GM18520 (cell line): Measurements from ENCODE around the gene SPEM3.

Experiments used
- ATAC-seq: cut with Tn5 transposase; IDR thresholded peaks from one replicate; pipeline ENCODE4 v1.9.1; 2021; ENCODE audit not compliant: unreplicated experiment

SPEM3 gene

DNA sequence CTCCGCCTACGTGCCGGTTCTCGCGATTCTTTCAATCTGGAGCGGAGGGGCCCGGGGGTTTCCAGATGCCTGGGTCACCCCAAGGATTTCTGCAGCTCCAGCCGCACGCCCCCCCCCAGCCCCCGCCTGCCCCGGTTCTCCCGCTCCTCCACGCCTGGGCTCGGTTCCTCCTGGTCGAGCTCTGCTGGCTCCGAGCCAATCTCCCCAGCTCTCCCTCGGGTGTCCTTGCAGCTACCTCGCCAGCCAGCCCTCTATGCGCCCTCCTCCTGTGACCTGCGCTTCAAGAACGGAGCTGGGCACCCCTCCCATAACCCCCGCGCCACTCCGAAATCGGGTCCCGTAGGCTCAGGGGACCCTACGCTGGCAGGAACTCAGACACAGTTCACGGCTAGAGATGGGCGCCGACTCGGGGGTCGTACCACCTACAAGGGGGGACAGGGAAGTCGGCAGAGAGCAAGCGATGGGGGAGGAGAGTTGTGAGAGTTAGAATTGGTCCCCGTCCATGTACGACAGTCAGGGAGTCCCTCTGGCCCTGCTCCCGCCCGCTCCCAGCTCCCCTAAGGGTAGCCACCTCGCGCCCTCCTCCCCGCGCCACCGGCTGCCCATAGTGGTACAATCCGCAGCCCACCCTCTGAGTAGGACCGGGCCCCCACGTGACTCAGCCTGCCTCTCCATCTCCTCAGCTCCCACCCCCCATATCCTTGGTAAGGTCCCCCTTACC, 11.6 kb downstream of the SPEM3 start:
- ATAC-seq = no peak

DNA sequence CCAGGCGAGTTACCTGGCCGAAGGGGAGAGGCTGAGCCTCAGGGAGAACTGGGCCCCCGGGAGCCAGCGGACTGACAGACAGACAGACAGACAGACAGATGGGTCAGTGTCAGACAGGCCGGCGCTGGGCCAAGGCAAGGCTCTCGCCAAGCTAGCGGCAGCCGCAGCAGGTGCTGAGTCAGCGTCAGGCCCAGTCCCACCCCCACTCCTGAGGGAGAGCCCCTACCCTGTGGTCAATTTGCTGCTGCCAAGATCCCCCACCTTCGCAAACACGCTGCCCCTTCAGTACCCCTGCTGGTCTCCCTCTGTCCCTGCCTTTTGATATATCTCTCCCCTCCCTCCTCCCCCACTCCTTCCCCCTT, 12.2 kb downstream of the SPEM3 start:
- no peak for ATAC-seq

DNA sequence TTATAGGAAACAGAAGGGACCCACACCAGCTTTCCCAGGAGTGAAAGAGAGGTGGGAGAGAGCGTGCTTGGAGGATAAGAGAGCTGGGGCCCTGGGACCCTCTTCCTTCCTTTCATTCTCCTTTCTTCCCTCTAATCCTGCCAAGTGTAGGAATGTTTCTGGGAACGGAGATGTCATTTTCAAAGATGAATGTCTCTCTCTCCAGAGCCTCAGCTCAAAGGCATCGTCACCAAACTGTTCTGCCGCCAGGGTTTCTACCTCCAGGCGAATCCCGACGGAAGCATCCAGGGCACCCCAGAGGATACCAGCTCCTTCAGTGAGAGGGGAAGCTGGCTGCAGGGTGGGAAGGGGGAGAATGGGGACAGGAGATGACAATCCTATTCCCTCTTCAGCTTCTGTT, 12.6 kb downstream of the SPEM3 start:
- no peak for ATAC-seq

DNA sequence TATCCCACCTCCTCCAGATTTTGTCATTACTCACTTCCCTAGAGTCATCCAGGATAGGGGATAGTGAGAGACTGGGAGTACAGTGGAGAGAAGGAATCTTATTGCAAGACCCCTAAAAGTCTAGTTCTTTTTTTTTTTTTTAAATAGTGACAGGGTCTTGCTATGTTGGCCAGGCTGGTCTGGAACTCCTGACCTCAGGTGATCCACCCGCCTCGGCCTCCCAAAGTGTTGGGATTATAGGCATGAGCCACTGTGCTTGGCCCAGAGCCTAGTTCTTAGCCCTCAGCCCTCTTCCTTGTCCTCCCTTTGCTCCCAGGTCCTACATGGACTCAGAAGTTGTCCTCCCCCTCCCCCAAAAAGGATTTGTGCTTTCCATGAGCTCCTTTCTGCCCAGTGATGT, 13.5 kb downstream of the SPEM3 start:
- ATAC-seq = no peak

DNA sequence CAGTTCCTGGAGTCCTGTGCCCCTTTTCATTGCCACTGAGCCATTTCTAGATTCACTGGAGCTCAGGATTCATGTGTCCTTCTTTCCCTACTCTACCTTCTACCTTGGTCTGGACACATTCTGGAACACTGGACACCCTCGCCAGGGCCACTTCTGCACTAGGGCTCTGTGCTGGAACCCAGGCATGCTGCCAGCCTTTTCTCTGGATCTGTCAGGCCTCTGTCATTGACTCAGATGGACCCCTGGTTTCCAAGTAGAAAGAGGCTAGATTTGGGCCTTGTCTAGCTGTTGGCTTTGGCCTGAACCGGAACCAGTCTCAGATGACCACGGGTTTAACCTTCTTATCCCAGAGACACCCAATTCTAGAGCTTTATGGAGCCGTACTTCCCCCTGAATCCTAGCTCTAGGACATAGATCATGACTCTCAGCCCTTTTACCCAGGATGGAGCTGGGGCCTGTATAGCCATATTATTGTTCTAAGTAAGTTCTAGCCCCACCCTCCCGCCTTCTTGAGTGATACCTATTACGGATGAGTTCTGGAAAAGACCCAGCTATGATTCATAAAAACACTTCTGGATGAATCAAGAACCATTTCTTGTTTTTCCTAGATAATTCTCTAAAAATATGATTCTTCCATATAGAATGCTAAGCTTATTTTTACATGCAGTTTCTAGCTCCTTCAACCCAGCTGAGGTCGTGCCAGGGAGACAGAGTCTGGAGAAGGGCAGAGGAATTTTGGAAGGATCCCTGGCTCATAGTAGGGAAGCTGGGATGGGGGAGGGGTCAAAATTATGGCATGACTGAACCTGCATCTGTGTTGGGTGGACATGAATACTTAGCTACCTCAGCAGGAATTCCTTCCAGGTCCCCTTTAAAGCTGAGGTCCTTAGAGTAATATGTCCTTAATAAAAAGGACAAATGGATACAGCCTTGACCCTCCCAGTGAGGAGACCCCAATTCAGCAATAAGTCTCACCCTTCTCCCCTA, 15.1 kb downstream of the SPEM3 start:
- ATAC-seq = no peak

DNA sequence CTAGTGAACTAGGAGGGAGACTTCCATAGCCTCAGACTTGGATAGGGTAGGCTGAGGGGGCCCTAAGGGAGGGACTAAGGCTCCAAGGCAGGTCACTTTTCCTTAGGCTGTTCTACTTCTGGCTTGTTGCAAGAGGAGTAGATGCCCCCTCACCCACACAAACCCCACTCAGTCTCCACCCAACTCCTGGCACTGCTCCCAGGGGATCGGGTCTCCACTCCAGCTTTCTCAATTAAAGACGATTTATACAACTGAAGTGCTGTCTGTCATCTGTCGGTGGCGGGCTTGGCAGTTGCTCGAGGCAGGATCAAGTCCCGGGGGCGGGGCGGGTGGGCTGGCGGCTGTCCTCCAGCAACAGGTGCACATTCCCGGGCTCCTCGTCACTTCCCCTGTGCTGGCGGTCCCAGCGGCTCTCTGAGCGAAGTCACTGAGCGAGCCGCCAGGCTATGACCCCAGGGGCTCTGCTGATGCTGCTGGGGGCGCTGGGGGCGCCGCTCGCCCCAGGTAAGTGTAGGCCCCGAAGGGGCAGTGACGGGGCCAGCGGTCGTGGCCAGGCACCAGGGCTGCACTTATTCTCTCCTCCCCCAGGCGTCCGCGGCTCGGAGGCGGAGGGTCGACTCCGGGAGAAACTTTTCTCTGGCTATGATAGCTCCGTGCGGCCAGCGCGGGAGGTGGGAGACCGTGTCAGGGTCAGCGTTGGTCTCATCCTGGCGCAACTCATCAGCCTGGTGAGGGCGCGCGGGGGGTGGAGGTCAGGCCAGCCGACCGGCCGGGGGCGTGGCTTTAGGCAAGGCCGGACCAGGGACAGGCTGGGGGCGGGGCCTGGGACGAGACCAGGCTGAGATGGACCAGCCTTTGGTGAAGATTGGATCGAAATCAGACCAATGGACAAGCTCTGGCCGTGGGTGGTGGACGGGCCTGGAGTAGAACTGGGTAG, 16.3 kb downstream of the SPEM3 start, which contains the start of gene CHRNB1:
Gene CHRNB1 (plus strand): TSS at position 380 of the 937 bp plus-strand sequence. CDS start 67 bp downstream, at position 447.
- ATAC-seq = no peak

DNA sequence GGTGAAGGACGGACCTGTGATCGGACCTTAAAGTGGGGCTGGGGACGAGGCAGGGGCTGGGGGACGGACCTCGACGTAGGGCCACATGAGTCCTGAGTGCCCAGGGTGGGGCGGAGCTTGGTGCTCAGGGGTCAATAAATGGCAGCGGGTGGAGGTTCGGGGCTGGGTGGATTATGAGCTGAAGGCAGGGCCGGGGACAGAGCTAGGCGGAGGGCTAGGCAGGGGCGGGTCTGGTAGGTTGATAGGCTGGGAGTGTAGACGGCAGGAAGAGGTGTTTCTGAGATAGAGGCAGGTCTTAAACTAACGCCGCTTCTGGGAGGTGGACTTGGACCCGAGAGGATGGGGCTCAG, 16.9 kb downstream of the SPEM3 start:
- no peak for ATAC-seq

DNA sequence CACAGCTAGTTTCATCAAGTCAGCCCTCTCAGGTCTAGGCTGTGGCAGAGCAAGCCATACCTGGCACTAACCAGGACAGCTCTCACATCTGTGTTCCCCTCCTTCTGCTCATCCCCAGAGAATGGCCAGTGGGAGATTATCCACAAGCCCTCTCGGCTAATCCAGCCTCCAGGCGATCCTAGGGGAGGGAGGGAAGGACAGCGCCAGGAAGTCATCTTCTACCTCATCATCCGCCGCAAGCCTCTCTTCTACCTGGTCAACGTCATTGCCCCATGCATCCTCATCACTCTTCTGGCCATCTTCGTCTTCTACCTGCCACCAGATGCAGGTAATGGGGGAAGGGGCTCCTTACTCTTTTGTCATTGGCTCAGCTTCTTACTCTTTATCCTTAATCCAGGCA, 19.8 kb downstream of the SPEM3 start:
- ATAC-seq = no peak

DNA sequence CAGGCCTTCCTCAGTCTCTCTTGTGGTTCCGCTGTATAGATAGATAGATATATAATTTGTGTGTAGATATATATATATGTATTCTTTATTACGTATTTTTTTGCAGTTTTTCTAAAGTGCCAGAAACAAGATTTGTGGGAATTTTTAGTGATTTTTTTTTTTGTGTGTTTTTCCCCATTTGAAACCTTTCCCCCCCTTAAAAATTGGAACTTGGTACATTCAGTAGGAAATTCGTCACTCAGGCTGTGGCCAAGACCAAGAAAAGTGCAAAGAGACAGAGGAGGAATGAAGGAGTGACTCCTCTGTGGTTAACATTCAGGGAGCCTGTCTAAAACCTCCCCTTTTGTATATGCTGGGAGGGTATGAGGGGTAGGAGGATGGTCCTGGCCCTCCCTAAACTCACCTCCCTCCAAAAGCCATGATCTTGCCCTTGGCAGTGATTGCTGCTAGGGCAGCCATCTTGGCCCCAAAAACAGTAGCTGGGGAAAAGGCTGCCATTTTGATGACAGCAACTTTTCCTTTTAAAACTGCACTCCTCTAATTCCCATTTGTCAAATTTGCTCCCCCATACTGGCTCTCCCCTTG, 31.4 kb downstream of the SPEM3 start:
- no peak for ATAC-seq

DNA sequence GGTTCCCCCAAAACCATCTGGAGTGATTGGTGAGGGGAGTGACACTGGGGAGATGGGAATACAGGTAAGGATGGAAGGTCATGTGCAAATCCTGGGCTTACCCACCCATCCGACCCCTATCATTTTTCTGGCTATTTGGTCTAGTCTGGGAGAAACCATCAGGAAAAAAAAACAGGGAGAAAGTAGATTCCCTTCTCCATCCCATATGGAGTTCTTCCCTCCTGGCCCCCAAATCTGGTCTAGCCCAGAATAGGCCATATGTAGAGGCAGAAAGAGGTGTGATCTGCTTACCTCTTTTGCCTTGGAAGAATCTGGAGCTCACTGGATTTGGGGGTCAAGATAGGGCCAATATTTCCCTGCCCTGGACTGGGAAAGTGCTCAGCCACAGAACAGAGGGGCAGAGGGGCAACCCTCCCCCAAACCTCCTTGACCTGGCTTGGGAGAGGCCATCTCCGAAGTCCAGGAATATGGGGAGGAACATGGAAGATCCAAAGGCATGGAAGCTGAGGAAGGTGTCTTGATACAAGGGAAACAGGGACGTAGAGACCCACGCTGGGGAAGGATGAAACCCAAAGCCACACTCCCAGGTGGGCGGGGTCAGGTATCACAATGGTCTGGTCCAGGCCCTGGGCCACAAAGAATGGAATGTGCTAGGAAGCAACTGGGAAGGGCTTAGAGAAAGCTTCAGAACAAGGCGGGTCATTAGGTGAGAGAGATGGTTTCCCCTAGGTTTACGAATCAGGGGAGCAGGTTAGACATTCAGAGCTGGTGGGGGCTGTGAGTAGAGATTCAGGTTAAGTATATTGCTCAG, 32.4 kb downstream of the SPEM3 start:
- no peak for ATAC-seq

DNA sequence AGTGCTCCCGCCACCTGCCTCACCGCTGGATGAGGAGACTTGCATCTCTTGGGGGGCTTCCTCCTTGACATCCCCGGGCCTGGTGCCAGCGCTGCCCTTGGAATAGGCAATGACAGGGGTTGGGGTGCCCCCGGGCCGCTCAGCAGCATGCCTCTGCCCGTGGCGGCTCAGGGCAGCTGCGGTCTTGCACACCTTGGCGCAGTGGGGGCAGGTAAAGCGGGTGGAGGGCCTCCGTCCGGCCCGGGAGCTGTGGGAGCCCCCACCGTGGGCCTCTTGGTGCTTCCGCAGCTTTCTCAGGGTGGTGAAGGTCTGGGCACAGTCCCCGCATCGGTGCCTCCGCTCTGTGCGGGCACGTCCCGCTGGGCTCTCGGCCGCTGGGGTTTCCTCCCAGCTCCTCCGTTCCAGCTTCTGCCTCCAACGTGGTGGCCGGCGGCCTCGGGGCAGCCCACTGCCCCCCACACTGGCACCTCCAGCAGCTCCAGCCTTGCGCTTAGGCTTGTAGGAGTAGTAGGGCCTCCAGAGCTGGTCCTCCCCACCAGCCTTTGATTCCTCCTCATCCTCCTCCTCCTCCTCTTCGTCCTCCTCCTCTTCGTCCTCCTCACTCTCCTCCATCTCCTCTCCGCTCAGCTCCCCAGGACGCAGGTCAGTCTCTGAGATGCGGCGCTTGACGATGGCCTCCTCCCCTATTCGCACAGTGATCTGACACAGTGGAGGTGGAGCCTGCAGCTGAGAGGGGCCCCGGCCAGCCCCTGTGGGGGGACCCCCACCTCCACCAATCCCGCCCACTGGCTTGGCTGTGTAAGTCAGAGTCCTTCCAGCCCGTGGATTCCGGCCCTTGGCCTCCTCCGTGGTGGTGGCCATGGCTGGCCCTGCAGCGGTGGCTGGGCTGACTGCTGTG, 34.1 kb downstream of the SPEM3 start:
- ATAC-seq = no peak

DNA sequence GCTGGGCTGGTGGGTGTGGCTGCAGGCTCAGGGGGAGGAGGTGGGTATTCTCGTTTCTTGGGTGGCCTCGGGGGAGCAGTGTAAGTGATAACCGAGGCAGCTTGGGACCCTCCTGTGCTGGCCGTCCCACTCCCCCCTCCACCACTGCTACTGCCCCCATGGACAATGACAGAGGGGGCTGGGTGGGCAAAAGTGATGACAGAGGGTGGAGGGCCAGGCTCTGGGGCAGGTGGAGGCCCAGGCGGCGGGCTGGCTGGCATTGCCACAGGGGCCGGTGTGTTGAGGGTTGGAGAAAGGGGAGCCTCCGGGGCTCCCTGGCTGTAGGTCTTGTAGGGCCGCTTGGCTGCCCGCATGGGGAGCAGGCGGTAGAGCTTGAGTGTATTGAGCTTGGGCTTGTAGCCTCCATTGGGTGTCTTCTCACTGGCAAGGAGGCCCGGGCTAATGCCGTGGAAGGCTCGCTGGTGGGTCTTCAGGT, 34.8 kb downstream of the SPEM3 start:
- ATAC-seq = no peak

DNA sequence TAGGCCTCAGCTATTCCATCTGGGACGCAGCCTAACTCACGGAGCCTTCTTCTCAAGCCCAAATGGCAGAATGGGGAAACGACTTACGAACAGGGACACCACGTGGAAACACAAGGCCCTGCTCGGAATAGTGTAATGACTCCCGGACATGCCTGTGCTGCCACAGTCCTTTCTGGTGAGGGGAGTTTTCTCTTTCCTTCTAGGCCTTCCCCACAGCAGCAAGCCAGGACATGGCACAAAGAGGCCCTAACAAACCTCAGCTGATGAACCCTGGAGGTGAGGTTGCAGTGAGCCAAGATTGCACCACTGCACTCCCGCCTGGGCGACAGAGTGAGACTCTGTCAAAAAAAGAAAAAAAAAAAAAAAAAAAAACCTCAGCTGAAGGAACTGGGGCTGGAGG, 35.4 kb downstream of the SPEM3 start:
- ATAC-seq = no peak

DNA sequence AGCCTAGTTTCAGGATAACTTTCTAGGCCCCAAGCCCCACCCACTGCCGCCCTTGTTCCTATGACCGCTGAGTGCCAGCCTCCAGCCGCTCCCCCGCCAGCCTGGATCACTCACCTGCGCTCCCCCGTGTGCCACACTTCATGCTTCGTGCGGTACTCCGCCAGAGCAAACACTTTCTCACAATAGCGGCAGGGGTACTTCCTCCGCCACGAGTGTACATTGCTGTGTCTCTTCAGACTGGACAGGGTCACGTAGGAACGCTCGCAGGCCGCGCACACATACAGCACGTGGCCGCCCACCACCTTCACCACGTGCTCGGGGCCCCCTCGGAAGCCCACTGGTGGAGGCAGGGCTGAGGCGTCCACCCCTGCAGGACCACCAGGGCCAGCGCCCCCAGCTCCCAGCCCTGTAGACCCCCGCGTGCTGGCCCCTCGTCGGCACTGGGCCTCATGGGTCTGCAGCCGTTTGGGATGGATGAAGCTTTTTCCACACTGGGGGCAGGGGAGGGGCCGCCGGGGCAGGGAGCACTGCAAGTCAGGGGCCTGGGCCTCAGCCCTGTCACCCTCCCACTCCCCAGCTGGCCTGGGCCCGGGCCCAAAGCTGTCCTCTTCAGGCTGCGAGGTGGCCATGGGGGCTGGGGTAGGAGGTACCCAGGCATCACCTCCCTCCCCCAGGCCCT, 37.1 kb downstream of the SPEM3 start:
- no peak for ATAC-seq

DNA sequence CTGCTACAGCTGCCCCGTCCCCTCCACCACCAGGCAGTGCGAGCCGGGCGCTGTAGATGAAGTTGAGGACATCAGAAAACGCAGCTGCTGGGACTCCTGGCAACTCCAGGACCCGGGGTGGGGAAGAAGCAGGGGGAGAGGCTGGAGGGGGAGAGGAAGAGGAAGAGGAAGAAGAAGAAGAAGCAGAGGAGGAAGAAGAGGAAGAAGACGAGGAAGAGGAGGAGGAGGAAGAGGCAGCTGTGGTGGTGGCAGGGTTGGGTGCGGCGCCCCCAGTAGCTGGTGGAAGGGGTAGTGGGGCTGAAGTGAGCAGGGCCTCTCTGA, 37.6 kb downstream of the SPEM3 start:
- ATAC-seq = no peak

DNA sequence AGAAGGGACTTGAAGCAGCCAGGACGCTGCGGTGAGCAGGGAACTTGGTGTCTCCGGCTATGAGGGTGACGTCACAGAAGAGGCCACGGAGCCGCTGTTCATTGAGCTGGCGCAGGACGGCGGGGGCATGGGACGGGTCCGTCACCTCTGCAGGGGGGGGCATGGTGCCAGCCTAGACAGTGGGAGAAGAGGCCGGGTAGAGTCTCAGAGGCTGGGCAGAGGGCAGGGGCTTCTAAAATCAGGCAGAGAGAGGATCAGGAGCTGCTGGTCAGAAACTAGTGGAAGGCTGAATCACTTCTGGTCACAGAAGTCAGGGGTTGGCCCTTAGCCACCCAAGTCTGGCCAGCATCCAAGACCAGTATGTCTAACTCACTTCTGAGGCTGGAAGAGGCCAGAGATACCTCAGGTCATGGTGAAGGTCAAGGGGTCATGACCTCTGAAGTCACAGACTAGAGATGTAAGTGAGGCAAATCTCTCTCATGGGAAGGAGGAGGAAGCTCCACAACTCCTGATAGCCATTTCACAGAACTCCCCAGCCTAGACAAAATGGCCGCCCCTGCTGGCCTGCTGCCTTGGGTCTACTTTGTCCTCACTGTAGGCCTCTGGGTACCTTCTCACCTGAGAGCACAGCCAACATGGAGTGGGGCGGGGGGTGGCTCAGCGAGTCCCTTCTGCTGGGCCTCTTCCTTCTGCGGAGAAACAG, 38.1 kb downstream of the SPEM3 start:
- no peak for ATAC-seq

DNA sequence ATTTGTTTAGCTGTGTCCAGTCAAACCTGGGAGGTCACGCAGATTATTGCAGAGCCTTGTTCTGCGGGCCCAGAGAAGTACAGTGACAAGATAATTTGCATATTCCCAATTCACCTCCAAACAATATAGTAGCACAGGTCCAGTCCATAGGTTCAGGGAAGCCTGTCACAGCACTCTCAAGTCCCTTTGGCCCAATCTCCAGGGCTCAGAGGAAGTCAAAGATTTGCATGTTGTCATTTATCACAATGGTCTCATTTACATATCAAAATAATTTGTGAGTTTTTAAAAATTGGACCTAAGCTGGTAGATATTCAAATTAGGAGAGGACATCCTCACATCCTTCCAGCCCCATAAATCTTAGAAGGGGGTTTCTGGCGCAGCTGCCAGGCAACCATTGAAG, 38.8 kb downstream of the SPEM3 start:
- ATAC-seq = no peak

DNA sequence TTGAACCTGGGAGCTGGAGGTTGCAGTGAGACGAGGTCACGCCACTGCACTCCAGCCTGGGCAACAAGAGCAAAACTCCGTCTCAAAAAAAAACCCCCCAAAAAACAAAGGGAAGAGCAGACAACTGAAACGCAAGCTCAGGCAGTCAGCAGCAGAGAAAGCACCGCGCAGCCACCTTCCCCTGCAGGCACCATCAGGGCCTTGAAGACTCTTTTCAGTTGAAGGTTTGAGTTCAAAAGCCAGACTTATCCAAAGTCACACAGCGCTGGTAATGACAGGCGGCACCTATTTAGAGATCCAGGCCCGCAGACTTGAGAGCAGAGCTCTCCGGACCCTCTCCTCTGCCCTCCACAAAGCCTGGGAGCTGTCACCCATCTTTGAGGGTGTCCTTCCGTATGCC, 39.6 kb downstream of the SPEM3 start:
- ATAC-seq = no peak
